ENCODE measurements around the gene MRM3.
"Not testable (repeated sequence)": the region's sequence is repeated elsewhere in the genome, so short reads cannot be mapped to it uniquely, and the experiment has no call there.

The MRM3 gene

DNA sequence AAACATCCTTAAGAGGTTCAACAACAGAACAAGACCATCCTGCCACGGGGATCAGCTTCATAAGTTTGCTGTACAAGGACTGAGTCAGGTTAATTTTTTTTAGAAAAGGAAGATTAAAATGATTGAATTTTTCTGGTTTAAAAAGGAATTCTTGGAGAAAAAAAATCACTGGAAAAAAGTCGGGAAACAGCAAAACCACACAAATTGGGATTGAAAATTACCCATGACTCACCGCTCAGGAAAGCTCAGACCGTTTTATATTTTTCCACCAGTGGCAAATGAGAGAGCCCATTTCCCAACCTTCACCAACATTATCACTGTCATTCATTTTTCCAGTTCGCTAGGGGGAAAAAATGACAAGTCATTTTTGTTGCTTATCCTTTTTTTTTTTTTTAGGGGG is 46.6 kb downstream of the MRM3 start:
- no peak for DNase-seq

GRCh38 chr17:829614-830013 is 47.5 kb downstream of the MRM3 start:
- not testable (repeated sequence) for DNase-seq

GRCh38 chr17:830381-830780 is 48.2 kb downstream of the MRM3 start:
- DNase-seq, result no peak

DNA sequence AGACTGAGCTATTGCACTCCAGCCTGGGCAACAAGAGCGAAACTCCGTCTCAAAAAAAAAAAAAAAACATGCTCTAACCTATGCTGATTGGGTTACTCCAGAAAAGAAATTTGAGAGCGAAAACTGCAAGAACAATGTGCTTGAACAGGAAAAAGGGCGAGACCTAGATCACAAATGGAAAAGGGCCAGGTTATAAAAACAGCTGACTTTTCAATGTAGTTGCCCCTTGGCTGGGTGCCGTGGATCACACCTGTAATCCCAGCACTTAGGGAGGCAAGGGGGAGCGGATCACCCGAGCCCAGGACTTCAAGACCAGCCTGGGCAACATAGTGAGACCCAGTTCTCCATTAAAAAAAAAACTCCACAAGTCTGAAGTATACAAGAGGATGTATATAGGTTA is 48.8 kb downstream of the MRM3 start:
- no peak for DNase-seq

DNA sequence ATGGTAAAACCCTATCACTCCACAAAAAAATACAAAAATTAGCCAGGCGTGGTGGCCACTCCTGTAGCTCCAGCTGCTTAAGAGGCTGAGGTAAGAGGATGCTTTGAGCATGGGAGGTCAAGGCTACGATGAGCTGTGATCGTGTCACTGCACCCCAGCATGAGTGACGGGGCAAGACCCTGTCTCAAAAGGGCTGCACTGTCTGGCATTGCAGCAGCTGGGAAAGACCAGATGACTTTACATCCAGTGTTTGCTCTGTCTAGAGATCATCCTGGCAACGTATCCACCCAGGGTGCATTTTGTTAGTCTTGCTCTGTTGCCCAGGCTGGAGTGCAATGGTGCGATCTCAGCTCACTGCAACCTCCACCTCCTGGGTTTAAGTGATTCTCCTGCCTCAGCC is 52.0 kb downstream of the MRM3 start:
- DNase-seq, result no peak

DNA sequence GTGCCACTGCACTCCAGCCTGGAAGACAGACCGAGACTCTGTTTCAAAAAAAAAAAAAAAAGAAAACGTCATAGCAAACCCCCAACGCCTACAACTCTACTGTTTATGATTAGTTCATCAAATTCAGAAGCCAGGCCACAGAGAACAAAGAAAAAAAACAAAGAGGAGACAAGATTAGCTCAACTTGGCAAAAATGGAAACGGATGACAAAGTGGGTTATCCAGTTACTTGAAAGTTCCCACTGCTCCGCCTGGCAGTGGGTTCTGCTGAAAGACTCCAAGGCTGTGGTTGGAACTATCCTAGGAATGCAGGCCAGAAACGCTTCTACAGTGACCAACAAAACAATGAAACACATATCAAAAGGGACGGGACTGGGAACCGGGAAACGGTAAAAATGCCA is 53.1 kb downstream of the MRM3 start:
- DNase-seq, result no peak

DNA sequence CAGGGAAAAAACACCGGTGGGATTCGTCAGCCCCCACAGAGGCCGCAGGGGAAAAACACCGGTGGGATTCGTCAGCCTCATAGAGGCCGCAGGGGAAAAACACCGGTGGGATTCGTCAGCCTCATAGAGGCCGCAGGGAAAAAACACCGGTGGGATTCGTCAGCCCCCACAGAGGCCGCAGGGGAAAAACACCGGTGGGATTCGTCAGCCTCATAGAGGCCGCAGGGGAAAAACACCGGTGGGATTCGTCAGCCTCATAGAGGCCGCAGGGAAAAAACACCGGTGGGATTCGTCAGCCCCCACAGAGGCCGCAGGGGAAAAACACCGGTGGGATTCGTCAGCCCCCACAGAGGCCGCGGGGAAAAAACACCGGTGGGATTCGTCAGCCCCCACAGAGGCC is 53.6 kb downstream of the MRM3 start:
- not testable (repeated sequence) for DNase-seq

GRCh38 chr17:836151-836550 is 54.0 kb downstream of the MRM3 start:
- no peak for DNase-seq

- no peak for DNase-seq
Measured at GRCh38 chr17:838486-838885, 56.3 kb downstream of the MRM3 start.

DNA sequence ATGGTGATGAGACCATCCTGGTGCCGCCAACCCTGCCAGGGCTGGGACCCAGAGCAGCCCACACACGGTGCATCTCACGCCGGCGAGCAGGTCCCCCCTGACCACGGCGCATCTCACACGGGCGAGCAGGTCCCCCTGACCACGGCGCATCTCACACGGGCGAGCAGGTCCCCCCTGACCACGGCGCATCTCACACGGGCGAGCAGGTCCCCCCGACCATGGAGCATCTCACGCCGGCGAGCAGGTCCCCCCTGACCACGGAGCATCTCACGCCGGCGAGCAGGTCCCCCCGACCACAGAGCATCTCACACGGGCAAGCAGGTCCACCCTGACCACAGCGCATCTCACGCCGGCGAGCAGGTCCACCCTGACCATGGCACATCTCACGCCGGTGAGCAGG is 59.2 kb downstream of the MRM3 start:
- DNase-seq, result no peak

Data from SIG-M5 (cell line).